GM12878 (cell line): ENCODE results near the gene NCAPD2. TPM values are rescaled to one million over a fixed set of nuclear protein-coding genes. Genes with fewer than 3 reads are reported as not detected.
A peak's percentile ranks its signal among the peaks of the same experiment; 100 is the strongest.

Source experiments
- ATF7 ChIP-seq: fragments of 450-650 bp; IDR thresholded peaks from 2 replicates; pipeline ENCODE4 v1.6.1; 2016; ENCODE audit warnings: low read depth, mild to moderate bottlenecking
- GATAD2B ChIP-seq: fragments of 450-650 bp; conservative IDR thresholded peaks from 2 replicates; pipeline ENCODE4 v1.6.1; 2017; ENCODE audit warnings: low read depth, mild to moderate bottlenecking, moderate library complexity
- IKZF1 ChIP-seq: fragments of 450-650 bp; conservative IDR thresholded peaks from 2 replicates; pipeline ENCODE4 v1.6.1; 2017; ENCODE audit warnings: antibody characterized with exemption, mild to moderate bottlenecking
- MYC ChIP-seq: IDR thresholded peaks from 2 replicates; pipeline ENCODE4 v1.6.1; 2011; ENCODE audit warnings: mild to moderate bottlenecking, low read length, moderate library complexity, inconsistent platforms; ENCODE audit not compliant: insufficient read depth, insufficient replicate concordance, insufficient read length, severe bottlenecking
- NFYA ChIP-seq: IDR thresholded peaks from 2 replicates; pipeline ENCODE4 v1.6.1; 2011; ENCODE audit warnings: low read depth, mild to moderate bottlenecking, low read length, improper control_type of control experiment, borderline replicate concordance
- NR2C1 ChIP-seq: fragments of 450-650 bp; IDR thresholded peaks from 2 replicates; pipeline ENCODE4 v1.6.1; 2017; ENCODE audit warnings: antibody characterized with exemption, mild to moderate bottlenecking, moderate library complexity
- NR2F1 ChIP-seq: fragments of 450-650 bp; conservative IDR thresholded peaks from 2 replicates; pipeline ENCODE4 v1.6.1; 2017; ENCODE audit warnings: mild to moderate bottlenecking
- POU2F2 ChIP-seq: IDR thresholded peaks from 3 replicates; pipeline ENCODE4 v1.6.1; 2011; ENCODE audit warnings: low read depth, mild to moderate bottlenecking, low read length, borderline replicate concordance
- YBX1 ChIP-seq: fragments of 450-650 bp; IDR thresholded peaks from 2 replicates; pipeline ENCODE4 v1.6.1; 2016; ENCODE audit warnings: antibody characterized with exemption
- ZNF384 ChIP-seq: IDR thresholded peaks from 2 replicates; pipeline ENCODE4 v1.6.1; 2012; ENCODE audit warnings: low read depth, mild to moderate bottlenecking, low read length, improper control_type of control experiment, borderline replicate concordance
- ZZZ3 ChIP-seq: IDR thresholded peaks from 2 replicates; pipeline ENCODE4 v1.6.1; 2011; ENCODE audit warnings: low read depth; ENCODE audit not compliant: control insufficient read depth, insufficient read length
- polyA plus RNA-seq, 11 experiments: library from polyadenylated mRNA; depleted of rRNA in 4 of 11; unstranded in 6 of 11; stranded (reverse) in 5 of 11; fragments of >200 nt; fragmentation: Nextera tagmentation in 4 of 11; fragmentation: Illumina TruSeq in 1 of 11; extraction: Ambion mirVana in 4 of 11; extraction: Trizol in 1 of 11; gene quantifications; 1 replicate in 1 of 11; 2 replicates in 10 of 11; pipeline versions ENCODE4 v1.2.1 to v1.2.3, GENCODE V29; 2011 to 2016; ENCODE audit warnings: inconsistent platforms in 2 of 11, missing spikeins in 2 of 11, low read depth in 1 of 11
- total RNA-seq, 4 experiments: library from RNA; depleted of rRNA in 3 of 4; stranded (reverse); fragments of >200 nt in 3 of 4; fragmentation: Illumina TruSeq in 1 of 4; extraction: Trizol in 1 of 4; gene quantifications; 2 replicates each; pipeline versions ENCODE4 v1.2.1 to v1.2.3, GENCODE V29; 2013 to 2021
- TF ChIP-seq, protein P1 (sequence below): fragments of 450-650 bp; formaldehyde crosslinking; IDR thresholded peaks from 2 replicates; pipeline ENCODE4 v1.4.0; 2020; ENCODE audit warnings: mild to moderate bottlenecking, moderate library complexity
- TF ChIP-seq, protein P2 (sequence below): fragments of 450-650 bp; IDR thresholded peaks from 2 replicates; pipeline ENCODE4 v1.6.1; 2017; ENCODE audit warnings: low read depth, mild to moderate bottlenecking, moderate library complexity
- TF ChIP-seq, protein P3 (sequence below): fragments of 450-650 bp; conservative IDR thresholded peaks from 2 replicates; pipeline ENCODE4 v1.6.1; 2017; ENCODE audit warnings: mild to moderate bottlenecking, moderate library complexity
- TF ChIP-seq, protein P4 (sequence below): fragments of 450-650 bp; IDR thresholded peaks from 2 replicates; pipeline ENCODE4 v1.6.1; 2018; ENCODE audit warnings: mild to moderate bottlenecking, low read depth, moderate library complexity; ENCODE audit not compliant: partially characterized antibody
- TF ChIP-seq, protein P5 (sequence below): IDR thresholded peaks from 2 replicates; pipeline ENCODE4 v1.6.1; 2011; ENCODE audit warnings: low read depth, low read length, improper control_type of control experiment, borderline replicate concordance

The NCAPD2 gene
- total and polyA plus RNA-seq, 10 of the 15 experiments (the other 5 are each of a cell fraction or from before 2014, with no cell fraction given) = 24.2 to 160 (median 110) TPM

DNA sequence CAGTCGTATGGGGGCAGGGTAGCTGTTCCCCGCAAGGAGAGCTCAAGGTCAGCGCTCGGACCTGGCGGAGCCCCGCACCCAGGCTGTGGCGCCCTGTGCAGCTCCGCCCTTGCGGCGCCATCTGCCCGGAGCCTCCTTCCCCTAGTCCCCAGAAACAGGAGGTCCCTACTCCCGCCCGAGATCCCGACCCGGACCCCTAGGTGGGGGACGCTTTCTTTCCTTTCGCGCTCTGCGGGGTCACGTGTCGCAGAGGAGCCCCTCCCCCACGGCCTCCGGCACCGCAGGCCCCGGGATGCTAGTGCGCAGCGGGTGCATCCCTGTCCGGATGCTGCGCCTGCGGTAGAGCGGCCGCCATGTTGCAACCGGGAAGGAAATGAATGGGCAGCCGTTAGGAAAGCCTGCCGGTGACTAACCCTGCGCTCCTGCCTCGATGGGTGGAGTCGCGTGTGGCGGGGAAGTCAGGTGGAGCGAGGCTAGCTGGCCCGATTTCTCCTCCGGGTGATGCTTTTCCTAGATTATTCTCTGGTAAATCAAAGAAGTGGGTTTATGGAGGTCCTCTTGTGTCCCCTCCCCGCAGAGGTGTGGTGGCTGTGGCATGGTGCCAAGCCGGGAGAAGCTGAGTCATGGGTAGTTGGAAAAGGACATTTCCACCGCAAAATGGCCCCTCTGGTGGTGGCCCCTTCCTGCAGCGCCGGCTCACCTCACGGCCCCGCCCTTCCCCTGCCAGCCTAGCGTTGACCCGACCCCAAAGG lies 41.2 kb downstream of the NCAPD2 start (continued):
- no peak for TF ChIP-seq ZNF384
- TF ChIP-seq, protein P1, sequence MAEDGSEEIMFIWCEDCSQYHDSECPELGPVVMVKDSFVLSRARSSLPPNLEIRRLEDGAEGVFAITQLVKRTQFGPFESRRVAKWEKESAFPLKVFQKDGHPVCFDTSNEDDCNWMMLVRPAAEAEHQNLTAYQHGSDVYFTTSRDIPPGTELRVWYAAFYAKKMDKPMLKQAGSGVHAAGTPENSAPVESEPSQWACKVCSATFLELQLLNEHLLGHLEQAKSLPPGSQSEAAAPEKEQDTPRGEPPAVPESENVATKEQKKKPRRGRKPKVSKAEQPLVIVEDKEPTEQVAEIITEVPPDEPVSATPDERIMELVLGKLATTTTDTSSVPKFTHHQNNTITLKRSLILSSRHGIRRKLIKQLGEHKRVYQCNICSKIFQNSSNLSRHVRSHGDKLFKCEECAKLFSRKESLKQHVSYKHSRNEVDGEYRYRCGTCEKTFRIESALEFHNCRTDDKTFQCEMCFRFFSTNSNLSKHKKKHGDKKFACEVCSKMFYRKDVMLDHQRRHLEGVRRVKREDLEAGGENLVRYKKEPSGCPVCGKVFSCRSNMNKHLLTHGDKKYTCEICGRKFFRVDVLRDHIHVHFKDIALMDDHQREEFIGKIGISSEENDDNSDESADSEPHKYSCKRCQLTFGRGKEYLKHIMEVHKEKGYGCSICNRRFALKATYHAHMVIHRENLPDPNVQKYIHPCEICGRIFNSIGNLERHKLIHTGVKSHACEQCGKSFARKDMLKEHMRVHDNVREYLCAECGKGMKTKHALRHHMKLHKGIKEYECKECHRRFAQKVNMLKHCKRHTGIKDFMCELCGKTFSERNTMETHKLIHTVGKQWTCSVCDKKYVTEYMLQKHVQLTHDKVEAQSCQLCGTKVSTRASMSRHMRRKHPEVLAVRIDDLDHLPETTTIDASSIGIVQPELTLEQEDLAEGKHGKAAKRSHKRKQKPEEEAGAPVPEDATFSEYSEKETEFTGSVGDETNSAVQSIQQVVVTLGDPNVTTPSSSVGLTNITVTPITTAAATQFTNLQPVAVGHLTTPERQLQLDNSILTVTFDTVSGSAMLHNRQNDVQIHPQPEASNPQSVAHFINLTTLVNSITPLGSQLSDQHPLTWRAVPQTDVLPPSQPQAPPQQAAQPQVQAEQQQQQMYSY (CRISPR knock-in tag) = no peak
- TF ChIP-seq POU2F2 = no peak
- TF ChIP-seq, protein P2, sequence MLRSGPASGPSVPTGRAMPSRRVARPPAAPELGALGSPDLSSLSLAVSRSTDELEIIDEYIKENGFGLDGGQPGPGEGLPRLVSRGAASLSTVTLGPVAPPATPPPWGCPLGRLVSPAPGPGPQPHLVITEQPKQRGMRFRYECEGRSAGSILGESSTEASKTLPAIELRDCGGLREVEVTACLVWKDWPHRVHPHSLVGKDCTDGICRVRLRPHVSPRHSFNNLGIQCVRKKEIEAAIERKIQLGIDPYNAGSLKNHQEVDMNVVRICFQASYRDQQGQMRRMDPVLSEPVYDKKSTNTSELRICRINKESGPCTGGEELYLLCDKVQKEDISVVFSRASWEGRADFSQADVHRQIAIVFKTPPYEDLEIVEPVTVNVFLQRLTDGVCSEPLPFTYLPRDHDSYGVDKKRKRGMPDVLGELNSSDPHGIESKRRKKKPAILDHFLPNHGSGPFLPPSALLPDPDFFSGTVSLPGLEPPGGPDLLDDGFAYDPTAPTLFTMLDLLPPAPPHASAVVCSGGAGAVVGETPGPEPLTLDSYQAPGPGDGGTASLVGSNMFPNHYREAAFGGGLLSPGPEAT = peak; percentile 46; the same call in 1 of the 2 replicates
- TF ChIP-seq NFYA = no peak
- no peak for TF ChIP-seq ATF7
- TF ChIP-seq ZZZ3 = no peak
- no peak for TF ChIP-seq GATAD2B
- no peak for TF ChIP-seq NR2C1
- no peak for TF ChIP-seq YBX1
- TF ChIP-seq NR2F1 = 0 out of 2 replicates have a peak, but pooled peaks have one; percentile 7
- TF ChIP-seq, protein P3, sequence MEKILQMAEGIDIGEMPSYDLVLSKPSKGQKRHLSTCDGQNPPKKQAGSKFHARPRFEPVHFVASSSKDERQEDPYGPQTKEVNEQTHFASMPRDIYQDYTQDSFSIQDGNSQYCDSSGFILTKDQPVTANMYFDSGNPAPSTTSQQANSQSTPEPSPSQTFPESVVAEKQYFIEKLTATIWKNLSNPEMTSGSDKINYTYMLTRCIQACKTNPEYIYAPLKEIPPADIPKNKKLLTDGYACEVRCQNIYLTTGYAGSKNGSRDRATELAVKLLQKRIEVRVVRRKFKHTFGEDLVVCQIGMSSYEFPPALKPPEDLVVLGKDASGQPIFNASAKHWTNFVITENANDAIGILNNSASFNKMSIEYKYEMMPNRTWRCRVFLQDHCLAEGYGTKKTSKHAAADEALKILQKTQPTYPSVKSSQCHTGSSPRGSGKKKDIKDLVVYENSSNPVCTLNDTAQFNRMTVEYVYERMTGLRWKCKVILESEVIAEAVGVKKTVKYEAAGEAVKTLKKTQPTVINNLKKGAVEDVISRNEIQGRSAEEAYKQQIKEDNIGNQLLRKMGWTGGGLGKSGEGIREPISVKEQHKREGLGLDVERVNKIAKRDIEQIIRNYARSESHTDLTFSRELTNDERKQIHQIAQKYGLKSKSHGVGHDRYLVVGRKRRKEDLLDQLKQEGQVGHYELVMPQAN = peak; percentile 53; the same call in 1 of the 2 replicates
- TF ChIP-seq MYC = no peak
- TF ChIP-seq, protein P4, sequence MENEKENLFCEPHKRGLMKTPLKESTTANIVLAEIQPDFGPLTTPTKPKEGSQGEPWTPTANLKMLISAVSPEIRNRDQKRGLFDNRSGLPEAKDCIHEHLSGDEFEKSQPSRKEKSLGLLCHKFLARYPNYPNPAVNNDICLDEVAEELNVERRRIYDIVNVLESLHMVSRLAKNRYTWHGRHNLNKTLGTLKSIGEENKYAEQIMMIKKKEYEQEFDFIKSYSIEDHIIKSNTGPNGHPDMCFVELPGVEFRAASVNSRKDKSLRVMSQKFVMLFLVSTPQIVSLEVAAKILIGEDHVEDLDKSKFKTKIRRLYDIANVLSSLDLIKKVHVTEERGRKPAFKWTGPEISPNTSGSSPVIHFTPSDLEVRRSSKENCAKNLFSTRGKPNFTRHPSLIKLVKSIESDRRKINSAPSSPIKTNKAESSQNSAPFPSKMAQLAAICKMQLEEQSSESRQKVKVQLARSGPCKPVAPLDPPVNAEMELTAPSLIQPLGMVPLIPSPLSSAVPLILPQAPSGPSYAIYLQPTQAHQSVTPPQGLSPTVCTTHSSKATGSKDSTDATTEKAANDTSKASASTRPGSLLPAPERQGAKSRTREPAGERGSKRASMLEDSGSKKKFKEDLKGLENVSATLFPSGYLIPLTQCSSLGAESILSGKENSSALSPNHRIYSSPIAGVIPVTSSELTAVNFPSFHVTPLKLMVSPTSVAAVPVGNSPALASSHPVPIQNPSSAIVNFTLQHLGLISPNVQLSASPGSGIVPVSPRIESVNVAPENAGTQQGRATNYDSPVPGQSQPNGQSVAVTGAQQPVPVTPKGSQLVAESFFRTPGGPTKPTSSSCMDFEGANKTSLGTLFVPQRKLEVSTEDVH = no peak
- TF ChIP-seq, protein P5, sequence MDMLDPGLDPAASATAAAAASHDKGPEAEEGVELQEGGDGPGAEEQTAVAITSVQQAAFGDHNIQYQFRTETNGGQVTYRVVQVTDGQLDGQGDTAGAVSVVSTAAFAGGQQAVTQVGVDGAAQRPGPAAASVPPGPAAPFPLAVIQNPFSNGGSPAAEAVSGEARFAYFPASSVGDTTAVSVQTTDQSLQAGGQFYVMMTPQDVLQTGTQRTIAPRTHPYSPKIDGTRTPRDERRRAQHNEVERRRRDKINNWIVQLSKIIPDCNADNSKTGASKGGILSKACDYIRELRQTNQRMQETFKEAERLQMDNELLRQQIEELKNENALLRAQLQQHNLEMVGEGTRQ = peak; percentile 51
- TF ChIP-seq IKZF1 = peak; percentile 56; the same call in 1 of the 2 replicates
